Measurements from ENCODE around the gene IGSF5. TPM values are rescaled to one million over a fixed set of nuclear protein-coding genes. Genes with fewer than 3 reads are reported as not detected.

IGSF5 gene
- total and polyA plus RNA-seq, 3 donors from 2014 or later, result 0.39 to 1.6 (median 0.62) TPM

DNA sequence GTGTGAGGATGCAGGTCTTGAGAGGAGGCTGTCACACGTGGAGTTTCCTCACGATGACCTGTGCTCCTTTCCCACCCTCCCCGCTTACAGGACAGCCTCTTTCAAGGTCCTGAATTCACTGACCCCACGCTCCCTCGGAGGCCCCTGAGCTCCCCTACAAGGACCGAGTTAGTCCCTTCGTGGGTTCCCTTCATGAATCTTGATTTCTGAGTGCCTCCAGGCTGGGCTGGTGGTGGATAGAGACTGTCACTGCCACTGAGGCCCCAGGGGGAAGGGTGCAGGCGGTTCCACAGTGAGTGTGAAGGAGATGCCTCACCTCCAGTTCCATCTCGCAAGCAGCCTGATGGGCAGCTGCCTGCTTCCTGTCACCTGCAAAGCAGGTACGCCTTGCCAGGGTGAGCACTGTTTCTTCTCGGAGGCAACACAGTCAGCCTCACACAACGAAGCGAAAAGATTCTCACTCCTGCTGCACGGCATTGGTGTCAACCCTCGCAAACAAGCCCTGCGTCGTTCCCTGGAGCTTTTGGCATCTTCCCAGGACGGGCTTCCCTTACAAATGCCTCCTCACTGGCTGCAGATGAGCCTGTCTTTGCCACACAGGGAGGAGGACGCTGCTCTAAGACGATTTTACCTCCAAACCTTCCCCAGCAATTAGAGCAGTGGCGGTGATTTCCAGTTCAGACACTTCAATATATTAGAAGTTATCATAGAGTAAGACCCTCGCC lies 95.6 kb downstream of the IGSF5 start:
- intact Hi-C loops (cut with DNase I; ENCODE audit: low total_unique reads), result no loop called here
- no peaks in the 10 kb centered on the region for H3K9me3 ChIP-seq
- no peaks in the 10 kb centered on the region for H3K4me1 ChIP-seq
- no peaks in the 10 kb centered on the region for H3K27me3 ChIP-seq
- no peaks in the 10 kb centered on the region for H3K36me3 ChIP-seq (ENCODE audit: low read depth, missing control alignments)
- TF ChIP-seq CTCF (IDR thresholded peaks at IDR 0.05) (no peak), POLR2A (IDR thresholded peaks at IDR 0.05) (no peak)
- no peak for DNase-seq
- 62 to 67% methylated on average over 15 to 22 of the region's 22 CpGs for WGBS, 2 donors
- H3K4me3 ChIP-seq, result no peak overlapping the region
- H3K27ac ChIP-seq, result no peak overlapping the region

- intact Hi-C loops (cut with DNase I; ENCODE audit: low total_unique reads), result no loop called here
Observed at GRCh38 chr21:39842741-39843459, 97.9 kb downstream of the IGSF5 start.

DNA sequence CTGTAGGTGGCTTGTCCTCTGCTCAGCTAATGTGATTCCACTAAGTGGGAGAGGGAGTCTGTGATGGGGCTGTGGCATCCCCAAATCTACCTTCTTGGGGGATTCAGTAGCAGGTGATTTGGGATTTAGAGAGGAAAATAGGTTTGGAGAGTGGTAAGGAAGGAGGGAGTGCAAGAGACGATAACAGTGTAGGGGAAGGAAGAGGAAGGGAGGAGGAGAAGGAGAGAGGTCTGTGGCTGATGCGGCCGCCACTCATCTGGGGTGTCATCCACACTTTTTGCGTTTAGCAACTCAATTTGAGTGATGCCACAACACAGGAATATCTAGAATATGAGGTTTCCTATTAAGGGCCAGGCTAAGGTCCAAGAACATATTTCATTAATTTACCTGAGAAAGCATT lies 98.5 kb downstream of the IGSF5 start:
- Histone ChIP-seq H3K9me3 (no peaks in the 10 kb centered on the region), H3K36me3 (ENCODE audit: low read depth, missing control alignments) (no peaks in the 10 kb centered on the region), H3K4me1 (no peaks in the 10 kb centered on the region), H3K27ac (no peak overlapping the region), H3K27me3 (no peaks in the 10 kb centered on the region), H3K4me3 (no peak overlapping the region)
- intact Hi-C loops (cut with DNase I; ENCODE audit: low total_unique reads), result no loop called here
- WGBS, 2 donors, result 89 to 95% methylated on average over 4 of the region's 4 CpGs
- no peak for DNase-seq
- TF ChIP-seq CTCF (IDR thresholded peaks at IDR 0.05) (no peak), POLR2A (IDR thresholded peaks at IDR 0.05) (no peak)

More at GRCh38 chr21:39842741-39843459, 97.9 kb downstream of the IGSF5 start:
- H3K27ac ChIP-seq, result no peak overlapping the region
- TF ChIP-seq POLR2A (IDR thresholded peaks at IDR 0.05) (no peak), CTCF (IDR thresholded peaks at IDR 0.05) (no peak)
- H3K9me3 ChIP-seq, result no peaks in the 10 kb centered on the region
- 76 to 83% methylated on average over 14 of the region's 14 CpGs for WGBS, 2 donors
- no peak for DNase-seq
- H3K4me1 ChIP-seq, result no peaks in the 10 kb centered on the region
- no peak overlapping the region for H3K4me3 ChIP-seq
- no peaks in the 10 kb centered on the region for H3K27me3 ChIP-seq
- H3K36me3 ChIP-seq (ENCODE audit: low read depth, missing control alignments), result no peaks in the 10 kb centered on the region

DNA sequence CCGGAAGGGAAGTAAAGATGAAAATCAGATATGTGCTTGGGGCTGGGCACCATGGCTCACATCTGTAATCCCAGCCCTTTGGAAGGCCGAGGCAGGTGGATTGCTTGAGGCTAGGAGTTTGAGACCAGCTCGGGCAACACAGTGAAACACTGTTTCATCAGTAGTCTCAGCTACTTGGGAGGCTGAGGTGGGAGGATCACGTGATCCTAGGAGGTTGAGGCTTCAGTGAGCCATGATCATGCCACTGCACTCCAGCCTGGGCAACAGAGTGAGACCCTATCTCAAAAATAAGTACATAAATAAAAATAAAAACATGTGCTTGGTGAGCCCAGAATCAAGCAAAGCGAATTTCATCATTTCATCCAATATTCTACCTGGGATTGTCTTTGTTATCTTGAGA lies 98.9 kb downstream of the IGSF5 start:
- TF ChIP-seq POLR2A (IDR thresholded peaks at IDR 0.05) (no peak), CTCF (IDR thresholded peaks at IDR 0.05) (no peak)
- WGBS, 2 donors, result 89 to 90% methylated on average over 5 of the region's 5 CpGs
- no peaks in the 10 kb centered on the region for H3K4me1 ChIP-seq
- H3K27me3 ChIP-seq, result no peaks in the 10 kb centered on the region
- no peak for DNase-seq
- no peak overlapping the region for H3K27ac ChIP-seq
- intact Hi-C loops (cut with DNase I; ENCODE audit: low total_unique reads), result no loop called here
- H3K36me3 ChIP-seq (ENCODE audit: low read depth, missing control alignments), result no peaks in the 10 kb centered on the region
- no peaks in the 10 kb centered on the region for H3K9me3 ChIP-seq
- H3K4me3 ChIP-seq, result no peak overlapping the region
